SK-N-SH treated with all-trans-retinoic acid at 6 μM for 48 hours (cell line): Measurements from ENCODE around the gene MKNK2.

Experiments
- ATAC-seq: fragments of 200-7000 bp; cut with Tn5 transposase; 3 replicates; pipeline ENCODE4 v1.9.1; 2020; ENCODE audit warnings: mild to moderate bottlenecking, moderate library complexity
- ARNTL ChIP-seq: fragments of 450-650 bp; formaldehyde crosslinking; IDR thresholded peaks from 2 replicates; pipeline ENCODE4 v1.5.0; 2020; ENCODE audit warnings: low read depth, mild to moderate bottlenecking, moderate library complexity, borderline replicate concordance
- BACH2 ChIP-seq: fragments of 250-450 bp; sonication (Bioruptor Pico); IDR thresholded peaks from 2 replicates; pipeline ENCODE4 v1.9.0; 2021; ENCODE audit warnings: mild to moderate bottlenecking, borderline replicate concordance
- ESRRG ChIP-seq: fragments of 250-450 bp; sonication (Bioruptor Pico); IDR thresholded peaks from 2 replicates; pipeline ENCODE4 v1.6.1; 2021; ENCODE audit warnings: mild to moderate bottlenecking
- GLIS3 ChIP-seq: fragments of 250-450 bp; sonication (Bioruptor Pico); IDR thresholded peaks from 2 replicates; pipeline ENCODE4 v1.5.0; 2020; ENCODE audit warnings: mild to moderate bottlenecking, moderate library complexity
- PPARA ChIP-seq: fragments of 250-450 bp; sonication (Bioruptor Pico); IDR thresholded peaks from 2 replicates; pipeline ENCODE4 v1.5.0; 2020; ENCODE audit warnings: mild to moderate bottlenecking, borderline replicate concordance
- RARB ChIP-seq: fragments of 250-450 bp; sonication (Bioruptor Pico); IDR thresholded peaks from 2 replicates; pipeline ENCODE4 v1.8.0; 2021; ENCODE audit warnings: mild to moderate bottlenecking, moderate library complexity
- SNAI2 ChIP-seq: fragments of 250-450 bp; sonication (Bioruptor Pico); IDR thresholded peaks from 2 replicates; pipeline ENCODE4 v1.5.0; 2020; ENCODE audit warnings: mild to moderate bottlenecking, moderate library complexity
- TOX ChIP-seq: fragments of 250-450 bp; sonication (Bioruptor Pico); IDR thresholded peaks from 2 replicates; pipeline ENCODE4 v1.8.0; 2021; ENCODE audit warnings: mild to moderate bottlenecking, moderate library complexity, borderline replicate concordance
- ZFP3 ChIP-seq: fragments of 250-450 bp; sonication (Bioruptor Pico); IDR thresholded peaks from 2 replicates; pipeline ENCODE4 v1.5.0; 2020; ENCODE audit warnings: mild to moderate bottlenecking, moderate library complexity
- ZFP30 ChIP-seq: fragments of 450-650 bp; formaldehyde crosslinking; IDR thresholded peaks from 2 replicates; pipeline ENCODE4 v1.5.0; 2022; ENCODE audit warnings: mild to moderate bottlenecking, moderate library complexity
- ZNF70 ChIP-seq: fragments of 450-650 bp; formaldehyde crosslinking; IDR thresholded peaks from 2 replicates; pipeline ENCODE4 v1.5.0; 2020; ENCODE audit warnings: mild to moderate bottlenecking, moderate library complexity
- ZNF8 ChIP-seq: fragments of 450-650 bp; formaldehyde crosslinking; IDR thresholded peaks from 2 replicates; pipeline ENCODE4 v1.5.0; 2020; ENCODE audit warnings: mild to moderate bottlenecking, moderate library complexity
- TF ChIP-seq, protein P1 (sequence below): fragments of 250-450 bp; sonication (Bioruptor Pico); IDR thresholded peaks from 2 replicates; pipeline ENCODE4 v1.5.1; 2021; ENCODE audit warnings: mild to moderate bottlenecking, moderate library complexity
- TF ChIP-seq, protein P2 (sequence below): fragments of 250-450 bp; sonication (Bioruptor Pico); IDR thresholded peaks from 2 replicates; pipeline ENCODE4 v1.5.1; 2020; ENCODE audit warnings: low read depth, mild to moderate bottlenecking, moderate library complexity
- TF ChIP-seq, protein P3 (sequence below): fragments of 250-450 bp; sonication (Bioruptor Pico); IDR thresholded peaks from 2 replicates; pipeline ENCODE4 v1.5.0; 2020; ENCODE audit warnings: mild to moderate bottlenecking, moderate library complexity
- TF ChIP-seq, protein P4 (sequence below): fragments of 250-450 bp; sonication (Bioruptor Pico); IDR thresholded peaks from 2 replicates; pipeline ENCODE4 v1.8.0; 2021; ENCODE audit warnings: low read depth, mild to moderate bottlenecking, moderate library complexity, borderline replicate concordance

Gene MKNK2

DNA sequence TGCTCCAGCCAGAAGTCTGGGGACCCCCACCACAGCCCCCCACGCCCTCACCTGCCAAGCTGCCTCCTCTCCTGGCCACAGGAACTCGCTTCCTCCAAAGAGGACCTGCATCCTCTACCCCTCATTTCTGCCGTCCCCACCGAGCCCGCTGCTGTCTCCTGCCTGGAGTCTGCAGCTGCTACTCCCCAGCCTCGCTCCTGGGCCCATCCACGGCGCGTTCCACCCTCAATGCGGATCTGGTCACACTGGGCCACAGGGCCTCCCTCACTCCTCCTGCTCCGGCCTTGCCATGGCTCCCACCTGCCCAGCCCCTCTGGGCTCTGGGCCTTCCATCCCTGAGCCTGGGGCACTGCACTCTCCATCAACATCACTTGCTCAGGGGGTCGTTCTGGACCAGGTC is 39.9 kb downstream of the MKNK2 start:
- no peak for ATAC-seq

DNA sequence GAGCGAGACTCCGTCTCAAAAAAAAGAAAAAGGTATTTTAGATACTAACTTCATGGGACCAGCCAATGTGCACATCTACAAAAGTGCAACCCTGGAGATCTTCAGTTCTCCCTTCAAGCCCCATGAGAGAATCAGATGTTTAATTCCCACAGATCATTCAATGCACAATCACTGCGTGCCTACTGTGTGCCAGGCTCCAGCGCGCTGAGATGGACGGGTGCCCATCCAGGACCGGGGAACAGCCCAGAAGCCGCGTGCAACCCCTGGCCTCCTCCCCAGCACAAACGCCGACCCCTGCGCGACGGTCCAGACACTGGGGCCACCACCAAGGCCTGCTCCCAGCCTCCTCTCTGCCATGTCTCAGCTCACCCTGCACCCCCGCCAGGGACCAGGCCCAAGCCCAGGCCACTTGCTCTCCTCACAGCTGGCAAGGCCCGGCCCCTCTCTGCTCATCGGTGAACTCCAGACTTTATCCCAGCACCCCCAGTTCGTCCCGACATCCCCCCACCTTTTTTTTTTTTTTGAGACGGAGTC is 40.8 kb downstream of the MKNK2 start:
- ATAC-seq, result no peak
- TF ChIP-seq, protein P1, sequence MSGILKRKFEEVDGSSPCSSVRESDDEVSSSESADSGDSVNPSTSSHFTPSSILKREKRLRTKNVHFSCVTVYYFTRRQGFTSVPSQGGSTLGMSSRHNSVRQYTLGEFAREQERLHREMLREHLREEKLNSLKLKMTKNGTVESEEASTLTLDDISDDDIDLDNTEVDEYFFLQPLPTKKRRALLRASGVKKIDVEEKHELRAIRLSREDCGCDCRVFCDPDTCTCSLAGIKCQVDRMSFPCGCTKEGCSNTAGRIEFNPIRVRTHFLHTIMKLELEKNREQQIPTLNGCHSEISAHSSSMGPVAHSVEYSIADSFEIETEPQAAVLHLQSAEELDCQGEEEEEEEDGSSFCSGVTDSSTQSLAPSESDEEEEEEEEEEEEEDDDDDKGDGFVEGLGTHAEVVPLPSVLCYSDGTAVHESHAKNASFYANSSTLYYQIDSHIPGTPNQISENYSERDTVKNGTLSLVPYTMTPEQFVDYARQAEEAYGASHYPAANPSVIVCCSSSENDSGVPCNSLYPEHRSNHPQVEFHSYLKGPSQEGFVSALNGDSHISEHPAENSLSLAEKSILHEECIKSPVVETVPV, result no peak
- TF ChIP-seq SNAI2 (CRISPR knock-in tag) (no peak), RARB (CRISPR knock-in tag) (no peak), ZNF8 (CRISPR knock-in tag) (no peak), ESRRG (no peak), TOX (CRISPR knock-in tag) (no peak), ZFP3 (CRISPR knock-in tag) (no peak)
- TF ChIP-seq, protein P2, sequence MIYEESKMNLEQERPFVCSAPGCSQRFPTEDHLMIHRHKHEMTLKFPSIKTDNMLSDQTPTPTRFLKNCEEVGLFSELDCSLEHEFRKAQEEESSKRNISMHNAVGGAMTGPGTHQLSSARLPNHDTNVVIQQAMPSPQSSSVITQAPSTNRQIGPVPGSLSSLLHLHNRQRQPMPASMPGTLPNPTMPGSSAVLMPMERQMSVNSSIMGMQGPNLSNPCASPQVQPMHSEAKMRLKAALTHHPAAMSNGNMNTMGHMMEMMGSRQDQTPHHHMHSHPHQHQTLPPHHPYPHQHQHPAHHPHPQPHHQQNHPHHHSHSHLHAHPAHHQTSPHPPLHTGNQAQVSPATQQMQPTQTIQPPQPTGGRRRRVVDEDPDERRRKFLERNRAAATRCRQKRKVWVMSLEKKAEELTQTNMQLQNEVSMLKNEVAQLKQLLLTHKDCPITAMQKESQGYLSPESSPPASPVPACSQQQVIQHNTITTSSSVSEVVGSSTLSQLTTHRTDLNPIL (CRISPR knock-in tag), result no peak

More for the DNA sequence above, 39.9 kb downstream of the MKNK2 start:
- TF ChIP-seq ARNTL (CRISPR knock-in tag) (no peak), ZFP30 (no peak), ZNF8 (CRISPR knock-in tag) (no peak), GLIS3 (CRISPR knock-in tag) (no peak), BACH2 (no peak)
- TF ChIP-seq, protein P3, sequence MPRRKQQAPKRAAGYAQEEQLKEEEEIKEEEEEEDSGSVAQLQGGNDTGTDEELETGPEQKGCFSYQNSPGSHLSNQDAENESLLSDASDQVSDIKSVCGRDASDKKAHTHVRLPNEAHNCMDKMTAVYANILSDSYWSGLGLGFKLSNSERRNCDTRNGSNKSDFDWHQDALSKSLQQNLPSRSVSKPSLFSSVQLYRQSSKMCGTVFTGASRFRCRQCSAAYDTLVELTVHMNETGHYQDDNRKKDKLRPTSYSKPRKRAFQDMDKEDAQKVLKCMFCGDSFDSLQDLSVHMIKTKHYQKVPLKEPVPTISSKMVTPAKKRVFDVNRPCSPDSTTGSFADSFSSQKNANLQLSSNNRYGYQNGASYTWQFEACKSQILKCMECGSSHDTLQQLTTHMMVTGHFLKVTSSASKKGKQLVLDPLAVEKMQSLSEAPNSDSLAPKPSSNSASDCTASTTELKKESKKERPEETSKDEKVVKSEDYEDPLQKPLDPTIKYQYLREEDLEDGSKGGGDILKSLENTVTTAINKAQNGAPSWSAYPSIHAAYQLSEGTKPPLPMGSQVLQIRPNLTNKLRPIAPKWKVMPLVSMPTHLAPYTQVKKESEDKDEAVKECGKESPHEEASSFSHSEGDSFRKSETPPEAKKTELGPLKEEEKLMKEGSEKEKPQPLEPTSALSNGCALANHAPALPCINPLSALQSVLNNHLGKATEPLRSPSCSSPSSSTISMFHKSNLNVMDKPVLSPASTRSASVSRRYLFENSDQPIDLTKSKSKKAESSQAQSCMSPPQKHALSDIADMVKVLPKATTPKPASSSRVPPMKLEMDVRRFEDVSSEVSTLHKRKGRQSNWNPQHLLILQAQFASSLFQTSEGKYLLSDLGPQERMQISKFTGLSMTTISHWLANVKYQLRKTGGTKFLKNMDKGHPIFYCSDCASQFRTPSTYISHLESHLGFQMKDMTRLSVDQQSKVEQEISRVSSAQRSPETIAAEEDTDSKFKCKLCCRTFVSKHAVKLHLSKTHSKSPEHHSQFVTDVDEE (CRISPR knock-in tag), result no peak
- TF ChIP-seq, protein P2 (CRISPR knock-in tag), result no peak

DNA sequence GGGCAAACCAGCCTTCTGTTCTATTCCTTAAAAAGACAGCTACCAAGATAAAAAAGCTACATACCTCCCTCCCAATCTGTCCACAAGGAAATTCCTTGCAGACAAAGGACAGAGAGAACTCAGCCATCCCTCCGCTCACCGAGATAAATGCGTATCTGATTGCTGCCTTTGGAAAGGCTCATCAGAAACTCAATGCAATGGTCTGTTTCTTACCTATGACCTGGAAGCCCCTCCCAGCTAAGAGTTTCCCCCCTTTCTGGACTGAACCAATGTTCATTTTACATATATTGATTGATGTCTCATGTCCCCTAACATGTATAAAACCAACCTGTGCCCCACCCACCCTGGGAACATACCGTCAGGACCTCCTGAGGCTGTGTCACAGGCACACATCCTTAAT is 47.2 kb downstream of the MKNK2 start:
- no peak for ATAC-seq
- TF ChIP-seq, protein P2 (CRISPR knock-in tag), result no peak
- no peak for TF ChIP-seq ZNF8 (CRISPR knock-in tag)
- TF ChIP-seq, protein P4, sequence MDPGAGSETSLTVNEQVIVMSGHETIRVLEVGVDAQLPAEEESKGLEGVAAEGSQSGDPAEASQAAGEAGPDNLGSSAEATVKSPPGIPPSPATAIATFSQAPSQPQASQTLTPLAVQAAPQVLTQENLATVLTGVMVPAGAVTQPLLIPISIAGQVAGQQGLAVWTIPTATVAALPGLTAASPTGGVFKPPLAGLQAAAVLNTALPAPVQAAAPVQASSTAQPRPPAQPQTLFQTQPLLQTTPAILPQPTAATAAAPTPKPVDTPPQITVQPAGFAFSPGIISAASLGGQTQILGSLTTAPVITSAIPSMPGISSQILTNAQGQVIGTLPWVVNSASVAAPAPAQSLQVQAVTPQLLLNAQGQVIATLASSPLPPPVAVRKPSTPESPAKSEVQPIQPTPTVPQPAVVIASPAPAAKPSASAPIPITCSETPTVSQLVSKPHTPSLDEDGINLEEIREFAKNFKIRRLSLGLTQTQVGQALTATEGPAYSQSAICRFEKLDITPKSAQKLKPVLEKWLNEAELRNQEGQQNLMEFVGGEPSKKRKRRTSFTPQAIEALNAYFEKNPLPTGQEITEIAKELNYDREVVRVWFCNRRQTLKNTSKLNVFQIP (CRISPR knock-in tag), result no peak
- TF ChIP-seq, protein P3 (CRISPR knock-in tag), result no peak
- no peak for TF ChIP-seq PPARA (CRISPR knock-in tag)
- TF ChIP-seq ZNF70 (CRISPR knock-in tag), result no peak
